BLaER1 (cell line): ENCODE data around the gene ASXL1.
A peak's percentile ranks its signal among the peaks of the same experiment; 100 is the strongest.

ENCODE experiments used
- H3K27ac ChIP-seq: shearing (Covaris generic); formaldehyde crosslinking; 2 replicates; pipeline ENCODE4 v1.8.1; 2022
- H3K27me3 ChIP-seq: shearing (Covaris generic); formaldehyde crosslinking; 2 replicates; pipeline ENCODE4 v1.8.1; 2022
- H3K36me3 ChIP-seq: shearing (Covaris generic); formaldehyde crosslinking; 2 replicates; pipeline ENCODE4 v1.8.1; 2022
- H3K4me1 ChIP-seq: shearing (Covaris generic); formaldehyde crosslinking; 2 replicates; pipeline ENCODE4 v1.8.1; 2022
- H3K4me2 ChIP-seq: shearing (Covaris generic); formaldehyde crosslinking; 2 replicates; pipeline ENCODE4 v1.8.1; 2022
- H3K4me3 ChIP-seq: shearing (Covaris generic); formaldehyde crosslinking; 2 replicates; pipeline ENCODE4 v1.8.1; 2022
- H3K9ac ChIP-seq: shearing (Covaris generic); formaldehyde crosslinking; 2 replicates; pipeline ENCODE4 v1.8.1; 2022
- H3K9me3 ChIP-seq: shearing (Covaris generic); formaldehyde crosslinking; 2 replicates; pipeline ENCODE4 v1.8.1; 2022
- H4K20me1 ChIP-seq: shearing (Covaris generic); formaldehyde crosslinking; 2 replicates; pipeline ENCODE4 v1.8.1; 2022
- Cebpa-rat ChIP-seq: shearing (Covaris generic); IDR thresholded peaks from 2 replicates; pipeline ENCODE4 v1.8.1; 2022

The ASXL1 gene

DNA sequence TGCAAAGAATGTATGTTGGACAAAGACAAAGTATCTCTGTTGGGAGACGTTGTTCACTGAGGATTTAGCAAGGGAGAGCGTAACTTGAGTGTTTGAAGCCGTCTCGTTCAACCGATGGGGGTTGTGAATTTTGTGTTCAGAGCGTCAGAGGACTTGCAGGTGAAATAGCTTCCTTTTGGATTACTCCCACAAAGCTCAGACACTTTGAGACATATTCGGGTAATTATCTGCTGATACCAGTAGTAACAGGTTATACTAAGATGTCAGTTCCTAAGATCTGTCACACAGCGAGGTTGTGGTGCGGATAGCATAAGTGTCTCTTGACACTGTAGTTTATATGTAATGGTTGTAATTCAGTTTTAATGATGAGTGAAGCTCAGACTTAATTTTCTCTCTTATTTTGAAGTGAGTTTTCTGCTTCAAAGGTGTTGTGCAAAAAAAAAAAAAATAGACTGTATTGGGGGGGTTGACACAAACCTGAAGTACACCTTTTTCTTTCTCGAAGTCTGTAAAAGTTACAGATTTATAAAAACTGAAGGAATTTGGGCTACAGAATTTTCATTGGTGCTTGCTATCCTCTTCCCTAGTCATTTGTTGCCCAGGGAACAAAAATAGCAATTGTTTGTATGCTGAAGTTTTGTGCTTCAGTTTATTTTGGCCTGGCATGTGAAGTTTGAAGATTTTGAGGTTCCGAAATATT lies 1.7 kb downstream of the ASXL1 start:
- Histone ChIP-seq H3K27ac (peak overlapping the region; percentile 99), H3K9ac (peak overlapping the region; percentile 99), H3K9me3 (no peaks in the 10 kb centered on the region), H3K27me3 (no peaks in the 10 kb centered on the region), H4K20me1 (peaks cover 59% of the 10 kb centered on the region), H3K36me3 (peaks cover 14% of the 10 kb centered on the region; the same call in 1 of the 2 replicates), H3K4me2 (peak overlapping the region; percentile 91), H3K4me1 (peaks cover 71% of the 10 kb centered on the region), H3K4me3 (peak overlapping the region; percentile 84)
- no peak for TF ChIP-seq Cebpa-rat

DNA sequence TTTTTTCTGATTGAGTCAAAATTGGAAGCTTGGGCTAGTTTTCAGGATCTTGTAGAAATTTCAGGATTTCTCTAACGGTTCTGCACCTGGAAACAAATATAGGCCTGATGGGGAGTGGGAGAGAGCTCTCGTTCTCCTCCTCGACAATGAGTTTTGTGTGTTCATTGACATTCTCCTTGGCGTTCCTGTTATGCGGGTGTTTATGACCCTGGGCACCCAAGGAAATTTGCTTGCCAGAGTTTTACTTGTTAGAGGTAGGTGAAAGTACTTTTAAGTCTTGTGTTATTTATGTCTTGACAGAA lies 2.2 kb downstream of the ASXL1 start:
- peaks cover 64% of the 10 kb centered on the region for H4K20me1 ChIP-seq
- peak overlapping the region; percentile 99; the same call in 1 of the 2 replicates for H3K27ac ChIP-seq
- peaks cover 76% of the 10 kb centered on the region for H3K4me1 ChIP-seq
- H3K4me3 ChIP-seq: peak overlapping the region; percentile 84
- peak overlapping the region; percentile 99 for H3K9ac ChIP-seq
- no peaks in the 10 kb centered on the region for H3K27me3 ChIP-seq
- no peaks in the 10 kb centered on the region for H3K9me3 ChIP-seq
- peaks cover 14% of the 10 kb centered on the region; the same call in 1 of the 2 replicates for H3K36me3 ChIP-seq
- TF ChIP-seq Cebpa-rat: no peak
- H3K4me2 ChIP-seq: peak overlapping the region; percentile 91

DNA sequence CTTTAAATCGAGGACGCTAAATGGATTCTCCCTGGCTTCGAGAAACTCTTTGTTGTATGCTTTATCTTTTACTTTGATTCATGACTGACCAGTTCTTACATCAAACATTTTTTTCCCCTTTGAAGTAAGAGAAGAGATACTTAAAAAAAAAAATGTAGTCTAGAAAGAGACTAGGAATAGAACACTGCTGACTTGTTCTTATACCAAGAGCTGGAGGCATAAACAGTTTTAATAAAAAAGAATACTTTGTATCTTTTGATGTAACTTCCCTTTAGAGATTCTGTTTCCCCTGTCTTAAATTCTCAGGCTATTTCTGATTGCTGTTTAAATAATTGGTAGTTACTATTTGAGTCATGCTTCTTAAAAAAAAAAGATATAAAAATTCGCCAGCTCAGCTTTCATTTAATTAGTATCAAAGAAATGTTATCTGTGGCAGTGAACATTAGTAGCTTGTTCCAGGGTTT lies 4.8 kb downstream of the ASXL1 start:
- H3K27me3 ChIP-seq: no peaks in the 10 kb centered on the region
- H3K9me3 ChIP-seq: no peaks in the 10 kb centered on the region
- peak overlapping the region; percentile 16; the same call in 1 of the 2 replicates for H3K27ac ChIP-seq
- peaks cover 38% of the 10 kb centered on the region; the same call in 1 of the 2 replicates for H3K36me3 ChIP-seq
- no peak overlapping the region for H3K9ac ChIP-seq
- TF ChIP-seq Cebpa-rat: no peak
- peaks cover 84% of the 10 kb centered on the region for H3K4me1 ChIP-seq
- peaks cover 90% of the 10 kb centered on the region for H4K20me1 ChIP-seq
- no peak overlapping the region for H3K4me3 ChIP-seq
- peak overlapping the region; percentile 91 for H3K4me2 ChIP-seq

DNA sequence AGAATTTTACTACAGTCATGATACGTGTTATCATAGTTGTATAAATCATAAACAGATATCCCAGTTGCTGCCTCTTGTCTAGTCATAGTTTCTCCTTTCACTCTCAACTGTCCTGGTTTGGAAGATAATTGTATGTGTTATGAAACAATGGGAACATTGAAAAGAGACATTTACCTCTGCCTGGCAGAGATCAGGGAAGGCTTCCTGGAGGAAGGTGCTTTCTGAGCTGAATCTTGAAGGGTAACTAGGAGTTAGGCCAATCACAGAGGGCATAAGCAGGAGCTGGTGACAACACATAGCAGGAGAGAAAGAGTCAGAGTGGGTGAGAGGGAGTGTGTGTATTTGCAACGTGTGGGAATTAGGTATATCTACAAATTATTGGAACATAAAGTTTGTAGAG lies 5.4 kb downstream of the ASXL1 start:
- Histone ChIP-seq H3K27ac (peak overlapping the region; percentile 16; the same call in 1 of the 2 replicates), H3K36me3 (peaks cover 42% of the 10 kb centered on the region; the same call in 1 of the 2 replicates), H3K4me2 (peak overlapping the region; percentile 91), H3K9me3 (no peaks in the 10 kb centered on the region), H3K27me3 (no peaks in the 10 kb centered on the region), H3K4me3 (no peak overlapping the region), H3K4me1 (peaks cover 89% of the 10 kb centered on the region), H3K9ac (no peak overlapping the region; the same call in 1 of the 2 replicates), H4K20me1 (peaks cover 96% of the 10 kb centered on the region)
- no peak for TF ChIP-seq Cebpa-rat

DNA sequence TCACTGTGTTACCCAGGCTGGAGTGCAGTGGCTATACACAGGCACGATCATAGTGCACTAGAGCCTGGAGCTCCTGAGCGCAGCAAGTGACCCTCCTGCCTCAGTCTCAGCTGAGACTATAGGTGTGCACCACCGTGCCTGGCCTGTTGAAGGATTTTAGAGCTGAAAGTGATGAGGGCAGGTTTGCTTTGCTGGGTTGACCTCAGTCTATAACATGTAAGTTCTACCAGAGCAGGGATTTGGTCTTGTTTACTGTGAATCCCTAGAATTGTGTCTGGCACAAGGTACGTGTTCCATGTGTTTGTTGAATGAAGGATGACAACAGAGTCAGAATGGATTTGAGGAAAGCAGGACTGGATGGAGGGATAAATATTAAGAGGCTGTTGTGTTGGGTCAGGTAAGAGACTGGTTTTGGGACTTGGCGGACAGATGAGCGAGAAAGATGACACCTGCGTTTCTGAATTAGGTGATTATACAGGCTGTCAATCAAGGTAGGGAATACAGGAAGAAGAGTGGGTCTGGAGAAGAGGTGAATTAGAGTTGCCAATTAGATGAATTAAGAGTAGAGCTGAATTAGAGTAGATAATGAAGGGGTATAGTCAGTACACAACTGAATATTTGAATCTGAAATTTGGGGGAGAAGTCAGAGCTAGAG lies 6.5 kb downstream of the ASXL1 start:
- Histone ChIP-seq H3K27ac (no peak overlapping the region), H3K36me3 (peaks cover 52% of the 10 kb centered on the region), H3K4me3 (no peak overlapping the region), H3K9me3 (no peaks in the 10 kb centered on the region), H4K20me1 (peaks cover 100% of the 10 kb centered on the region), H3K9ac (no peak overlapping the region), H3K27me3 (no peaks in the 10 kb centered on the region), H3K4me1 (peaks cover 93% of the 10 kb centered on the region), H3K4me2 (0 out of 2 replicates have a peak overlapping the region, but pooled peaks have one; percentile 5)
- no peak for TF ChIP-seq Cebpa-rat

DNA sequence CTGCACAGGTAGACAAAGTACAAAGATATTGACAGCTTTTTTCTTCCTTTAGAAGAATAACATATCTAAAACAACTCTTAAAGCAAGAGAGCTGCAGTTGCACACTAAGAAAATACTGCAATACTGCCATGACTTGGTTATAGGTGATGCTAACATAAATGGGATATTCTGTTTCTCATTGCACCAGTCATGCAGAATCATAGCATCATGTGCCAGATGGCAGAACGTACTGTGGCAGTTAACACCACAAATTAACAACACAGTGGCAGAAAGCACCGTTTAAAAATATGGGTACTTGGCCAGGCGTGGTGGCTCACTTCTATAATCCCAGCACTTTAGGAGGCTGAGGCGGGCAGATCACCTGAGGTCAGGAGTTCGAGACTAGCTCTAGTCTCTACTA lies 7.4 kb downstream of the ASXL1 start:
- Histone ChIP-seq H3K36me3 (peaks cover 60% of the 10 kb centered on the region), H3K4me1 (peaks cover 84% of the 10 kb centered on the region), H3K27ac (no peak overlapping the region), H3K4me3 (no peak overlapping the region), H4K20me1 (peaks cover 100% of the 10 kb centered on the region), H3K9me3 (no peaks in the 10 kb centered on the region), H3K27me3 (no peaks in the 10 kb centered on the region), H3K4me2 (no peak overlapping the region), H3K9ac (no peak overlapping the region)
- no peak for TF ChIP-seq Cebpa-rat

DNA sequence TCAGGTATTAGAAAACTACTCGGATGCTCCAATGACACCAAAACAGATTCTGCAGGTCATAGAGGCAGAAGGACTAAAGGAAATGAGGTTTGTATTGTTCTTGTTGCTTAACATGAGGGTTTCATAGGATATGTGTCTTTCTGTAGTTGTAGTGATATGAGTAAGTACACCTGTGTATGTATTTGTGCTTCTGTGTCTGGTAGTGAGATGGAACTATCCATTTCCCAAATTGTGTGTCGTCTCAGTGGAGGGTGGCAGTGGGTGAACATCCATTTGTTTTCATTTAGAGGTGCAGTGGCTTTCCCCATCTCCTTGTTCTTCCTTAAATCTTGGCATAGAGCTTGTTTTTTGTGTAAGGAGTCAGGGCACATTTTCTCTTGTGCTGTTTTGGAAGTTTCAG lies 8.2 kb downstream of the ASXL1 start:
- Histone ChIP-seq H3K9me3 (no peaks in the 10 kb centered on the region), H3K36me3 (peaks cover 61% of the 10 kb centered on the region), H3K4me3 (no peak overlapping the region), H3K9ac (no peak overlapping the region), H3K27me3 (no peaks in the 10 kb centered on the region), H3K4me2 (no peak overlapping the region), H3K27ac (no peak overlapping the region), H3K4me1 (peaks cover 76% of the 10 kb centered on the region), H4K20me1 (peaks cover 100% of the 10 kb centered on the region)
- TF ChIP-seq Cebpa-rat: no peak

DNA sequence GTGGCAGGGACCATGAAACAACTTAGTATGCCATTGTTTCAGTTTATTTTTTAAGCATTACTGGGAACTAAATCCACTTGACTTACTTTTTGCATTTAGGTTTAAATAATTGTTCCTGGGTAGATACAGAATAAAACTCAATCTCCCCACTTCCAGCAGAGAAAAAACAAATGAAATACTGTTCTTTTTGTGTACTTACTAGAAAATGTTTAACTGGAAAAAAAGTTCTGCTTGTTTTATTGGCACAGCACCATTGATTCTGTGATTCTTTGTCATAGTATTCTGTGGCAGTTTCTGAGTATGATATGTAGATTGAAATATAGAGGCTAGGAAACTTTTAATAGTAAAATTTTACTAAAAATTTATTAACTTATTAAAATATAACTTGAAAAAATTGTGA lies 10.2 kb downstream of the ASXL1 start:
- Histone ChIP-seq H3K36me3 (peaks cover 74% of the 10 kb centered on the region), H3K4me3 (no peak overlapping the region), H4K20me1 (peaks cover 100% of the 10 kb centered on the region)

DNA sequence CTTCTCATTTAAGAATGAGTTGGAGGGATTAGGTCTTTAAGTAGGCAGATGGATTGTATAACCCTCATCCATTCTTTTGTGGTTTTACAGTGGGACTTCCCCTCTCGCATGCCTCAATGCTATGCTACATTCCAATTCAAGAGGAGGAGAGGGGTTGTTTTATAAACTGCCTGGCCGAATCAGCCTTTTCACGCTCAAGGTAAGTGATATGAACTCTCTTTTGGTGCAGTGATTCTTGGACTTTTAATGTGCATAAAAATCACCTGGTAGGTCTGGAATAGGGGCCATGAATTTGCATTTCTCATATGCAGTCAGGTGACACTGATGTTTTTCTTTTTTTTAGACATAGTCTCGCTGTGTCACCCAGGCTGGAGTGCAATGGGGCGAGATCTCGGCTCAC lies 10.8 kb downstream of the ASXL1 start:
- no peaks in the 10 kb centered on the region for H3K27me3 ChIP-seq
- H4K20me1 ChIP-seq: peaks cover 100% of the 10 kb centered on the region
- peaks cover 80% of the 10 kb centered on the region for H3K36me3 ChIP-seq
- no peak overlapping the region for H3K27ac ChIP-seq
- TF ChIP-seq Cebpa-rat: no peak
- no peak overlapping the region for H3K4me3 ChIP-seq
- H3K4me1 ChIP-seq: peaks cover 51% of the 10 kb centered on the region
- no peak overlapping the region for H3K9ac ChIP-seq
- no peaks in the 10 kb centered on the region for H3K9me3 ChIP-seq
- H3K4me2 ChIP-seq: peak overlapping the region; percentile 18; the same call in 1 of the 2 replicates

More for the DNA sequence above, 10.2 kb downstream of the ASXL1 start:
- Histone ChIP-seq H3K4me2 (no peak overlapping the region), H3K27ac (no peak overlapping the region), H3K4me1 (peaks cover 57% of the 10 kb centered on the region), H3K9ac (no peak overlapping the region), H3K9me3 (no peaks in the 10 kb centered on the region), H3K27me3 (no peaks in the 10 kb centered on the region)
- TF ChIP-seq Cebpa-rat: no peak

DNA sequence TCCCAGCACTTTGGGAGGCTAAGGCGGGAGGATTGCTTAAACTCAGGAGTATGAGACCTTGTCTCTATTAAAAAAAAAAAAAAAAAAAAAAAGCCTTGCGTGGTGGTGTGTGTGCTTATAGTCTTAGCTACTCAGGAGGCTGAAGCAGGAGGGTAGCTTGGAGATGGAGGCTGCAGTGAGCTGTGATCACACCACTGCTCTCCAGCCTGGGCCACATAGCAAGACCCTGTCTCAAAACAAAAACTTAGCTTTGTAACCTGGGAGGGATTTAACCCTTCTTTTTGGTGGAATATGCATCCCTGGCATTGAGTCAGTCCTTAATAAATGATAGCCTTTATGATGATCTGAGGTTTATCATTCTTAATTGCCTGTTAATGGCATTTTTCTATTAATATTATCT lies 12.8 kb downstream of the ASXL1 start:
- no peak overlapping the region for H3K4me3 ChIP-seq
- peaks cover 33% of the 10 kb centered on the region for H3K4me1 ChIP-seq
- peaks cover 95% of the 10 kb centered on the region for H3K36me3 ChIP-seq
- no peak overlapping the region for H3K27ac ChIP-seq
- H3K27me3 ChIP-seq: no peaks in the 10 kb centered on the region
- H3K9ac ChIP-seq: no peak overlapping the region
- TF ChIP-seq Cebpa-rat: no peak
- H3K9me3 ChIP-seq: no peaks in the 10 kb centered on the region
- H4K20me1 ChIP-seq: peaks cover 100% of the 10 kb centered on the region
- no peak overlapping the region for H3K4me2 ChIP-seq
